Measurements from ENCODE around the gene PCSK2. TPM values are rescaled to one million over a fixed set of nuclear protein-coding genes. Genes with fewer than 3 reads are reported as not detected.

The PCSK2 gene
- total and polyA plus RNA-seq, 2 of the 8 experiments (the other 6 are each of a cell fraction or from before 2014, with no cell fraction given), result 1.9 to 4.2 TPM

- no peak overlapping the region for H2AK5ac ChIP-seq (ENCODE audit: low read depth, low read length)
- H3K27me3 ChIP-seq (replicated peaks in 1 of 4; ENCODE audit: control insufficient read depth in 3 of 4, extremely low read depth in 1 of 4, insufficient read depth in 3 of 4, low read length in 3 of 4), result peaks cover 0 to 9% (median 1%) of the 10 kb centered on the region in 4 experiments; a peak in 3 of 7 replicates
- H3K9me3 ChIP-seq (ENCODE audit: insufficient read depth in 2 of 2, low read depth in 1 of 2, low read length in 1 of 2), result no peaks in the 10 kb centered on the region
- H2BK120ac ChIP-seq (replicated peaks; ENCODE audit: low read depth, low read length), result no peak overlapping the region
- H2BK20ac ChIP-seq (ENCODE audit: low read length), result peak overlapping the region; percentile 35; the same call in 1 of the 2 replicates
- no peaks in the 10 kb centered on the region for H3K36me3 ChIP-seq (ENCODE audit: control insufficient read depth in 2 of 4, insufficient read depth in 4 of 4, low read length in 3 of 4)
- peak overlapping the region; percentile 63; the same call in 1 of the 2 replicates for H4K8ac ChIP-seq (ENCODE audit: extremely low read depth, insufficient read depth, low read length)
- peaks cover 0 to 10% (median 3%) of the 10 kb centered on the region in 4 experiments; a peak in 4 of 7 replicates for H3K4me1 ChIP-seq (replicated peaks in 1 of 4; ENCODE audit: control insufficient read depth in 3 of 4, insufficient read depth in 4 of 4, low read length in 3 of 4)
- H3K27ac ChIP-seq (ENCODE audit: low read depth, low read length), result no peak overlapping the region
- H2AFZ ChIP-seq (ENCODE audit: low read length), result peak overlapping the region; percentile 55; the same call in 1 of the 2 replicates
- TF ChIP-seq GABPA (IDR thresholded peaks at IDR 0.05; ENCODE audit: borderline replicate concordance, insufficient read depth, low read length) (no peak), EP300 (IDR thresholded peaks at IDR 0.05; ENCODE audit: borderline replicate concordance in 1 of 2, low read depth in 2 of 2, low read length in 2 of 2) (no peak), BCL11A (IDR thresholded peaks at IDR 0.05; ENCODE audit: low read depth in 2 of 2, low read length in 2 of 2) (no peak)
- TF ChIP-seq, protein P1, sequence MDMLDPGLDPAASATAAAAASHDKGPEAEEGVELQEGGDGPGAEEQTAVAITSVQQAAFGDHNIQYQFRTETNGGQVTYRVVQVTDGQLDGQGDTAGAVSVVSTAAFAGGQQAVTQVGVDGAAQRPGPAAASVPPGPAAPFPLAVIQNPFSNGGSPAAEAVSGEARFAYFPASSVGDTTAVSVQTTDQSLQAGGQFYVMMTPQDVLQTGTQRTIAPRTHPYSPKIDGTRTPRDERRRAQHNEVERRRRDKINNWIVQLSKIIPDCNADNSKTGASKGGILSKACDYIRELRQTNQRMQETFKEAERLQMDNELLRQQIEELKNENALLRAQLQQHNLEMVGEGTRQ (IDR thresholded peaks at IDR 0.05; ENCODE audit: low read length), result no peak
- H3K4me2 ChIP-seq (ENCODE audit: insufficient read depth in 1 of 2, low read depth in 2 of 2, low read length in 2 of 2), result peak overlapping the region; percentile 21 to 81; a peak in 1 of 4 replicates
- H4K20me1 ChIP-seq (replicated peaks in 1 of 2; ENCODE audit: control insufficient read depth in 1 of 2, insufficient read depth in 2 of 2, low read length in 2 of 2), result no peaks in the 10 kb centered on the region
- no peak overlapping the region for H3K23ac ChIP-seq (ENCODE audit: insufficient read length)
- WGBS, 2 experiments (ENCODE audit: extremely low coverage in 1 of 2, insufficient coverage in 1 of 2, insufficient read length in 1 of 2, insufficient replicate concordance in 2 of 2, low coverage in 1 of 2, low lambda C conversion rate in 2 of 2, missing lambda C conversion rate in 1 of 2), result 68% methylated on average over 23 of the region's 23 CpGs; no CpG with 5 or more reads in 1 of the 2 experiments
- H3K79me2 ChIP-seq (ENCODE audit: control insufficient read depth in 1 of 2, insufficient read depth in 2 of 2, low read length in 2 of 2), result no peaks in the 10 kb centered on the region
- H3K18ac ChIP-seq (ENCODE audit: extremely low read depth, low read length), result no peak overlapping the region
- ChIA-PET CTCF (ENCODE audit: partially characterized antibody) (interaction anchor here (0.6 to 7.5 kb wide), 49 partner anchors 8 to 702 kb away, joined by 3 to 114 read pairs (median 5); partner anchors contain the start of gene BFSP1), POLR2A (ENCODE audit: partially characterized antibody) (interaction anchor here (0.9 to 2.2 kb wide), 5 partner anchors 10 to 435 kb away, joined by 4 to 10 read pairs (median 7); partner anchors contain the start of gene BFSP1)
- FAIRE-seq, result no peak
- H3K4me3 ChIP-seq (ENCODE audit: extremely low read depth in 1 of 4, insufficient read depth in 2 of 4, low read depth in 3 of 4, low read length in 4 of 4), result 0 out of 8 replicates have a peak overlapping the region, but pooled peaks of 1 of the 4 experiments have one; percentile 55
- no peak overlapping the region for H2BK15ac ChIP-seq (ENCODE audit: low read length)
- no peak overlapping the region for H4K5ac ChIP-seq (ENCODE audit: insufficient read length, low read depth, low read length)
- H4K91ac ChIP-seq (replicated peaks; ENCODE audit: insufficient read length, low read length), result no peak overlapping the region
- H2BK5ac ChIP-seq (ENCODE audit: low read depth, low read length), result no peak overlapping the region
- H2BK12ac ChIP-seq (ENCODE audit: low read depth, low read length), result 0 out of 2 replicates have a peak overlapping the region, but pooled peaks have one; percentile 29
- no peak overlapping the region for H3K14ac ChIP-seq (ENCODE audit: insufficient read length)
- no peak for DNase-seq (ENCODE audit: low read depth in 1 of 2, low spot score in 2 of 2)
- no peak overlapping the region for H3K56ac ChIP-seq (replicated peaks; ENCODE audit: insufficient read length, low read depth, low read length)
- no peak overlapping the region for H3K4ac ChIP-seq (replicated peaks; ENCODE audit: insufficient read length, low read depth, low read length)
- no peaks in the 10 kb centered on the region for H3K79me1 ChIP-seq (ENCODE audit: low read depth, low read length)
- no peak overlapping the region for H3K9ac ChIP-seq (replicated peaks in 1 of 4; ENCODE audit: extremely low read depth in 1 of 4, low read depth in 3 of 4, low read length in 3 of 4)
- no peaks in the 10 kb centered on the region; the same call in 1 of the 2 replicates for H3K23me2 ChIP-seq (ENCODE audit: low read depth, low read length)
Measured at GRCh38 chr20:17504066-17504897, 277.4 kb downstream of the PCSK2 start.

Data from H1 (cell line).